Measurements from ENCODE around the gene MAPK4.

DNA sequence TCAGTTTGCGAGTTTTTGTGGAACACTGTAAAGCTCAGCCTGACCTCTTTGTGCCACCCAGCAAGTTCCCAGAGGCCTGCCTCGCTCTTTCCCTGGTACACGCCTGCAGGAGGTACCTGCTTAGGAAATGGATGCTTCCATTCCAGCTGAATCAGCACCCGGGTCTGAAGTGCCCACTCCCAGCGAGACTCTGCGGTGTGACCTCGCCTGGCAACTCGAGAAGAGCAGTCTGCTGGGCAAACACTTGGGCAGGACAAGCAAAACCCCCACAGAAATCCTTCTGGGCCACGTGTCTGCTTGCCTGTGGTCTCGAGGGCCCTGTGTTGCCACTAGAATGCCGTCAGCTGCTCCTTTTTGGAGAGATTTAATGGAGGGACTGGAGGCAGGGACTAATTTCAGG lies 127.6 kb downstream of the MAPK4 start:
- TF ChIP-seq CTCF (conservative IDR thresholded peaks at IDR 0.05; ENCODE audit: low read length) (no peak), EZH2phosphoT487 (IDR thresholded peaks at IDR 0.05; ENCODE audit: borderline replicate concordance) (no peak)
